Activated CD4-positive, alpha-beta T cell treated with anti-CD3 and anti-CD28 coated beads for 1 hour (primary cell): ENCODE data around the gene ZNF330.
"Not testable (repeated sequence)": the region's sequence is repeated elsewhere in the genome, so short reads cannot be mapped to it uniquely, and the experiment has no call there.

ENCODE experiments used
- DNase-seq: peaks from one replicate; pipeline ENCODE4 v3.0.0-alpha.2; 2020

ZNF330 gene

DNA sequence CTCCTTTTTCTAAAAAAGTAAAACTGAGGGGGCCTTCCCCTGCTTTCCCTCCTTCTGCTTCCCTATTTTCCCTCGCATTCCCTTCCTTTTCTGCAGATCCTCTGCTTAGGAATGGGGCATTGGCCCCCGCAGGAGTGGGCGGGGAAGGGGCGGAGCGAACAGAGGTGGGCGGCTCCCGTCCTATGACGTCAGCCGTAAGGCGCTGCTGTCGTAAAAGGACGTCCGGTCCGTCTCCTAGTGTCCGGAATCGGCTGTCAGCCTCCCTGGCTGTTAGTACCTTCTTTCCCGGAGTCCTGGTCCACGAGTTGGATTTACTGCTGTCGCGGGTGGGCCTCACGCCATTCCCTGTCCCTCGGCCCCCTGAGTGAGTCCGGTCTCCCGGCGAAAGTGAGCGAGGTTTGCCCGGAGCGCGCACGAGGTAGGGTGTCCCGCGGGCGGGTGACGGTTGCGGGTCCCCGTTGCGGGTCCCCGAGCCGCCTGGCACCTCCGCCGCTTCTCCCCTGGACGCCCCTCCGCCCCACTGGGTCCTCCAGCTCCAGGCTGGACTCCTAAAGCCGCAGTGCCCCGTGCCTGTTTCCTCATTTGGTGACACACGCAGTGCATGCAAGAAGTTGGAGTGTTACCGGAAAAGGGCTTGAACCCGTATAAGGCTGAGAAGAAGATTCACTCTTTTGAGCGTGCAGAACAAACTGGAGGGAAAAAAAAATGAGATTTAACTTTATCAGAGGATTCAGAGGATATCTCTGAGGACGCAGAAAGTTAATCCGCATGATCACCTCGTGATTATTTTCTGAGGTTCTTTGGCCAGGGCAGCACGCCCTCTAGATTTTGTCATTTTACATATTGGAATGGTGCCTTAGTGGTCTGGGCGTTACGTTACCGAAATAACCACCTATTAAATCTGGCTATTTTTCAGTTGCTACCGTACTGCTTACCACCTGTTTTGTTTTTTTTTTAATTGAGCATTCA lies at the start of gene ZNF330:
Gene ZNF330, plus strand, starts transcription at position 205 of the 969 bp plus-strand sequence. CDS start 1,477 bp downstream, outside the sequence.
- peak; percentile 83 for DNase-seq

DNA sequence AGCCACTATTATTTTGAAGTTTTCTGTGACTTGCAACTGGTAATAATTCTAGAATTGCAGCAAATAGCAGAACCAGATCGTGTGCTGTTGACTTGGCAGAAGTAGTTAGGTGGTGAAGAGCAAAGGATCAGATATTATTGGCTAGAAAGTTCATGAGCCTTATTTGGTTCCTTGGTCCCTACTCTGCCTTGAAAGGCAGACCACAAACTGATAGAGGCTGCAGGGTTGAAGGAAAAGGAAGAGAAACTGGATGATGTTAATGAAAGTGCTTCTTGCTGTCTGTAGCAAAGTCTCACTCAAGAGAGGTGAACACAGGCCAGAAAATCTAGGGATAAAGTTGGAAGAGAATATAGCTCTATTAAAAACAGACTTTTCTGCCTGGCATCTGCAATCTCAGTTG lies 46.2 kb upstream of the ZNF330 start:
- DNase-seq = no peak

DNA sequence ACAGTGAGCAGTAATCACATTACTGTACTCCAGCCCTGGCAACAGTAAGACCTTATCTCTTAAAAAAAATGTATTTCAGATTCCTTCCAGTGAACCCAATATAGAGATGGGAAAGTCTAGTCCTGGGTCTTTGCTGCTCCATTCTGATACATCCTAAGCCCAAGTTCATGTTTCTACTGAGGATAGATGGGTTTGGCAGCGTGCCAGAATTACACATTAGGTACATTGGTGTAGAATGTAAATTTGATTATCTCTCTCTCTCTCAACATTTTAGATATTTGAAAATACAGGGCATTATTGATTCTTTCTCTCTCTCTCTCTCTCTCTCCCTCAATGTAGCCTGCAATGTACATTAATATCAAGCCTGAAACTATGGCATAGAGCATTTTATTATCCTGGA lies 43.5 kb upstream of the ZNF330 start:
- no peak for DNase-seq

DNA sequence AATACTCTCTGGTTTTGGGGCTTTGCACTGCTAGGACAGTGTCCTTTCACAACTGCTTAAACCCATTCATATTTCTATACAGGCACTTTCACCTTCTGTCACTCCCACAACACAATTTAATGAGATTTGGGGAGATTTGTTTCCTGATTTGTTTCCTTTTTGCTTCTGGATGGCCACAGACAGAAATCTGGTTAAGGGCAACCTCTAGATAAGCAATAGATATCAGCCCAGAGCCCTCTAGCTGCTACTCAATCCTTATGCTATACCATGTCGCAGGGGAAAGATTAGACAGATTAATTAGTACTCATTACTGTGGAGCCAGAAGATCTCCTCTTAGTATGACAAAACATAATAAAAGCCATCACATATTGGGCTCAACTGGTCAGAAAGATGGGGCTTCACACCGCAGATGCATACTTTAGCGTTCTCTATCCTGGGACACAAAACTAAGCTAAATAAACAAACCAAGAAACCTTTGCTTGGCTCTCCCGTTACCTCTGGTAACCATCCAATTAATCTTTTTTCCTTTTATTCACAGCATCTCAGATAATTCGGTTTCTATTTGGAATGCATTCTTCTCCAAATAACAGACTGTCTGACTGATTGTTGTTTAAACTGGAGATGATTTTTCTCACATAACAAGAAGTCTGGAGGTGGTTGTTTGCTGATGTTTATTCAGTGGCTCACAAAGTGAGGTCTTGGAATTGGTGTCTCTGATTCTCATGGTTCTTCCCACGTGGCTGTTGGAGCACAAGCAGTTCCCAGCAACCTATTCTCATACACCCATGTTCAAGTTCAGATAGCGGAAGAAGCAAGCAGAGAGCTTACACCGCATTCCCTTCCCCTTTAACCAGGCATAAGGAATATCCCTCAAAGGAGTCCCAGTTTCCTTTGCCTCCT lies 41.0 kb upstream of the ZNF330 start:
- no peak for DNase-seq

DNA sequence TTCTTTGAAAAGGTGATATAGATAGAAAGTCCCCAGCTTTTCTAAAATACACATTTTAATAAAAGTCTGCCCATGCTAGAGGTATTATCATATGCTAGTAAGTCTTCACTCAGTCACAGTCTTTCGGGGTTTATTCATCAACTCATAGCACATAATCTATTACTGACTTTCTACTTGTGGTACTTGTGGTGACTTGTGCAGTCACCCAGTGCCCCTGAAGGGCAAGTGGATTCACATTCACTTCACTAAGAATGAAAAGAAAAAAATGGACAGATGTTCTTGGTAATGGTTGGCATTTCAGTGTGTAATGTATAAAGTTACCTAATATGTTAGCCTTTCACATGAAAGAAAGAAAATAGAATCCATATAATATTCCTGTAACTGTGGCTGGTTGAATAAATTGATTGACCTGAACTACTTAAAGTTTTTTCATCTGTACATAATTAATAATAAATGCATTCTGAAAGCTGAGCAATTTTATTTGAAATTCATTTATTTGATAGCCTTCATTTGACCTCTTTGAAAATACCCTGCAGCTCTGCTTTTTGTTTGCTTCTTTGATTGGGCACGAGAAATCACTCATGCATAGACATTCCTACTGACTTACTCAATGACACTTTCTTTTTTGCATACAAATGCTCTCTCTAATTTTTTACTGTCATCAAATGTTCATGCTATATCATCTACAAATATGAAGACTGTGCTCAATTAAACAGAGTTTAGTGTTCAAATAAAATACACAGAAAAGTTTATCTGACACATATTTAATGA lies 39.5 kb upstream of the ZNF330 start:
- DNase-seq = no peak

DNA sequence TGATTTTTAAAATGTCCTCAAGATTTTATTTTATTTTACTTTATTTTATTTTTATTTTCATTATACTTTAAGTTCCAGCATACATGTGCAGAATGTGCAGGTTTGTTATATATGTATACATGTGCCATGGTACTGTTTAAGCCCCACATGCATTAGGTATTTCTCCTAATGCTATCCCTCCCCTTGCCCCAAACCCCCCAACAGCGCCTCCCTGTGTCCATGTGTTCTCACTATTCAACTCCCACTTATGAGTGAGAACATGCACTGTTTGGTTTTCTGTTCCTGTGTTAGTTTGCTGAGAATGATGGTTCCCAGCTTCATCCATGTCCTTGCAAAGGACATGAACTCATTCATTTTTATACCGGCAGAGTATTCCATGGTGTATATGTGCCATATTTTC lies 37.2 kb upstream of the ZNF330 start:
- DNase-seq = not testable (repeated sequence)

DNA sequence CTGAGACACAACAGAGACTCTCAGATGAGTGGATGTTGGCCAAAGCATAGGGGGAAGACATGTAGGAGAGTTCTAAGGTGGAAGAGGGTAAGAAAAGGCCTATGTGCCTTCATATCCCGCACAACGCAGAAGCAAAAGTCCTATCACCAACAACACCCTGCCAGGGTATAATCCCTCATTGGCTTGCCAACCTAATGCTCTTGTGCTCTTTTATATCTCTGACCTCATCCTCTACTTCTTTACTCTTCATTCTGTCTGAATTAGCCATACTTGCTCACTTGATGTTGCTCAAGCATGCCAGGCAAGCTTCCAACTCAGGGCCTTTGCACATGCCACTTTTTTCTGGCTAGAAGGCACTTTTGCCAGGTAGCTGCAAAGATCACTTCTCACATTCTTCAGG lies 28.1 kb upstream of the ZNF330 start:
- no peak for DNase-seq

DNA sequence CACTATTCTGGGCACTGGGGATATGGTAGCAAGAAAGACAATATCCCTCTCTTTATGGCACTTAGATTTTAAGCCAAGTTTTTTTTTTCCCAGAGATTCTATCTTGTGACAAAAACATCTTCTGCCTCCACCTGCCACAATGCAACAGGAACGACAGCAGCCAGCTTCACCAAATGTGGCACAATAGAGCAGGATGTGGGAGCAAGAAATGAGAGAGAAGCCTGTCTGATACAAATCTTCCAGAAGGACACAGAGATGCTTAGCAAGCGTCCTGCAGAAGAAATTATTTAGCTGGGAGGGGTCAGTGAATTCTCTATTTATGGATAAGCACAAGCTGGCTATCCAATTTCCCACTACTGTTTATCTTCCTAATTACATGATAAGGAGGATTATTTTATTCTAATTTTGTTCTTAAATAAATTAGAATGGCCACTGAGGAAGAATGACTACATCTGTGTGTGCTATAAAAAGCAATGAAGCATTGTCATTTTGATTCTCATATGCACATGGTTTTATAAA lies 27.1 kb upstream of the ZNF330 start:
- DNase-seq = no peak

DNA sequence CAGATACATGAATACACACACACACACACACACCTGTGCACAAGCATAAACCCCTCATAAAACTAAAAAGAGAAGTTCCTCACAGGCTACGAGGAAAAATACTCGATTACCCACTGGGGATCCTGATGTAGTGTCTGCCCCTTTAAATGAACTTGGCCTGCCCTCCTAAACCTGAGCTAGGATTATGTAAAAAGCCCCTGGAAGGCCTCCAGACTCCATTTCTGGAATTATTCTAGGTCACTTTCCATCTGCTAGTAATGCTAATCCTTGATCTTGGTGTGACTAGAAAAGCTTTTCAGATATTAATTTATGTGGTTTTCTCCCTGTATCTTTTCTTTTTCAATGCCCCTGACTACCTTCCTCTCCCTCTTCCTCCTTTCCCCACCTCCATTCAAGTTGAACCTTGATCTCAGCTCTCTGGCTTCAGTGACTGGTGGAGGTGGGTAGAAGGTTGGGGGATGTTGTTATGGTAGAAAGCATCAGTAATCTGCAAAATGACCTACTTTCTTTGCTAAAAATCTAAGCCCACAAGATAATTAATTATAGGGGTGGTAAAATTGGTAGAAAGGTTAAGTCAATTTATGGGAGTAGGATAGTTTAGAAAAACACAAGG lies 25.5 kb upstream of the ZNF330 start:
- no peak for DNase-seq

DNA sequence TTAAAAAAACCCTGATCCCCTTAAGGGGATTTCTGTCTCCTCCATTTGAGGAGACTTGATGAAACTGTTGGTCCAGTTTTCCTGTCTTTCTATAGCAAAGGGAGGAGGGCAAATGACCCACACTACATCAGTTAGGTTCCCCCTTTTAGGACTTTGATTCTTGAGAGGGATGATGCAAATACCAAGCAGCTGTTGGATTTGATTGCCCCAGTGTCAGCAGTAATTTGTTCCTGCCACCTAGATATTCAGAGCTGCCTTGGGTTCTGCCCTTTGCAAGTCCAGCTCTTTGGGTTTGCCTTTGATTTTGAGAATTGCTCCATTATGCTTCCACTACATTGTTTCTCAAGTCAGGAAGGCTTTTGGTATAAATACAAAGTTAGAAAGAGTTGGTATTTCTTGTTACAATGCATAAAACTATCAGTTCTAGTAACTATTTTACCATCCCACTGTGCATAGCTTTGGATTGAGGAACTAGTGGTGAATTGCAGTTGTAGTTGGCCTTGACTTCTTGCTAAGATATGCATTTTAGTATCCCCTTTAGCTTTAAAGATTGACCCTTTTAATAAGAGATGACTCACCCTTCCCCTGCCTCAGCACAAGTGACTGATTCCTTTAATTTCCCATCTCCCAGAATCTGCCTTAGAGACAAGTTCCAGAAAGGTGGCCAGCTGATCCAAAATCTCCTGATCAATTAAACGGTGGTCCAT lies 24.3 kb upstream of the ZNF330 start:
- DNase-seq = no peak

DNA sequence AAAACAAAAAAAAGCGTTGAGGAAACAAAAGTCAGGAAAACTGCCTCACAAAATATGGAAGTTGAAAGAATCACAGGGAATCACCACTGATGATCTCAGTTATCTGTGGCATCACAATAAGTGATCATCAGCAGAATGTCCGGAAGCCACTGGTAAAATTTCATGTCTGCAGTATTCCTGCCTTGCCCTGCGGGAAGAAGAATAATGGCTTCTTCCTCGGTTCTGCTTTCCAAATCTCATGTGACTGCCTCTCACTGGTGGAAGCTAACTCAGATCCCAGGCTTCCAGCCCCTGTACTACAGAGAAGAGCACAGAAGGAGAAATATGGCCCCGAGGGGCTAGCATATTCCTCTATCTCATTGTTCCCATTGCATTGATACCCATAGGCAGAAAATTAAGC lies 12.7 kb upstream of the ZNF330 start:
- DNase-seq = no peak

DNA sequence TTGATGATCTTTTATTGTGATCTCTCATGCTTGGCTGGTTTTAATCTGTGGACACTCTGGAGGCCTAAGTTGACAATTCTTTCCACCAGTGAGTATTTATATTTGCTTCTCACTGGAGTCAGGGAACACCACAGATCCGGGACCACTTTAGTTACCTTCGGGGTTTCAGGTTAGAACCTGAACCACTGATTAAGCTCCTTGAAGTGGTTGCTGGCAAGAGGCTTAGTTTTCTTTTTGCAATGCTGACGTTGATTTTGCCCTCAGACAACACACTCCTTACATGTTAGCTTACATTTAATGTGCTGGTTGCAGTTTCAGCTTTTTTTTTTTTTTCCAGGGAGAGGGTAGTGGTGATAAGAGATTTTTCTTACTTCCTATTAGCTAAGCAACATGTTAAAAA lies 10.5 kb upstream of the ZNF330 start:
- no peak for DNase-seq

DNA sequence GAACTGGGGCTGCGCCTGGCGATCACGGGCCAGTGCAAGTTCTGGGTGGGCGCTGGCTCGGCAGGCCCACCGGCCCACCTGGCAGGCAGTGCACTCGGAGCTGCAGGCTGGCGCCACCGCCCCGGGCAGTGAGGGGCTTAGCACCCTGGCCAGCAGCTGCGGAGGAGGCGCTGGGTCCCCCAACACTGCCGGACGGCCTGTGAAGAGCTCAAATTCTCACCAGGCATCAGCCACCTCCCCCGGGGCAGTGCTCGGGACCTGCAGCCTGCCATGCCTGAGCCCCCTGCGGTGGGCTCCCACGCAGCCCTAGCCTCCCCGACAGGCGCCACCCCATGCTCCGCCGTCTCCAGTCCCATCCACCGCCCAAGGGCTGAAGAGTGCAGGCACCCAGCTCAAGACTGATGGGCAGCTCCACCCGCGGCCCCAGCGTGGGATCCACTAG lies 7.1 kb upstream of the ZNF330 start:
- DNase-seq = no peak

DNA sequence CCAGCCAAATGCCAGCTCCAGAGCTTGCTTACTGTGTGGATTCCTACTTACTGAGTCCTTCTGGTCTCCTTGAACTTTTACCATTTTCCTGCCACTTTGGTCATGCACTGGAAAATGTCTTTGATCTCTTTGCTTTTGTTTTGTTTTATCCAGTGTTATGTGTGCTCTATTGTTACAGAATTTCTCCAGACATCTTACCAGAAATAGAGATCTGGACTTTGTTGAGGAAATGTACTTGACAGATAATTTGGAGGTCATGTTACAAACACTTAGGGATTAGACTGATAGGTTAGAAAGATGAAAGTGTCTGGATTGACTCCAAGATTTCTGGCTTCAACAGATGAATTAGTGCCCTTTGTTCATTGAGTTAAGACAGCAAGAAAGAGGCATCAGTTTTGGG lies 5.7 kb upstream of the ZNF330 start:
- no peak for DNase-seq

DNA sequence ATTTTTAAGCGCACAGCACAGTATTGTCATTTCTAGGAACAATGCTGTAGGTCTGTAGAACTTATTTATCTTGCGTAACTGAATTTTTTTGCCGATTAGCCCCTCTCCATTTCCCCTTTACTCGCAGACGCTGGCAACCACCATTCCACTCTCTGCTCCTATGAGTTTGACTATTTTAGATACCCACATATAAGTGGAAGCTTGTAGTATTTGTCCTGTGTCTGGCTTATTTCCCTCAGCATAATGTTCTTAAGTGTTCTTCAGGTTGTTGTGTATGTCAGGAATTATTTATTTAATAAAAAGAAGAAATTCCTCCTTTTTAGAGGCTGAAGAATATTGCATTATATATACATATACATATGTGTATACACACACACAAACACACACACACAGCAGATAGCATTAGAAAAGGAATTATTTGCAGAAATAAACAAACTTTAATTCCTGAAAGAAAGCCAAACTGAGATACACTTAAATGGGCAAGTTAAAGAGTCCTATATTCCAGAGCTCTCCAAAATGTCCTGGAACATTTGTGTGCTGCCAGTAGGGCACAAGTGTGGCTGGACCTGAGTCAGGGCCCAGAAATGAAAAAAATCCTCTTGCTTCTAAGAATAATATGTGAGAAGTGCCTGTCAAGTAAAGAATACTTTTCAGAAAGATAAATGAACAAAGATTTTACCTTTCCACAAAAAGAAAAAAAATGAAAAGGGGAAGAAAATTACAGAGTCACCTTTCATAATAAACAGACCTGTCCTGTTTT lies 4.5 kb upstream of the ZNF330 start:
- DNase-seq = no peak

DNA sequence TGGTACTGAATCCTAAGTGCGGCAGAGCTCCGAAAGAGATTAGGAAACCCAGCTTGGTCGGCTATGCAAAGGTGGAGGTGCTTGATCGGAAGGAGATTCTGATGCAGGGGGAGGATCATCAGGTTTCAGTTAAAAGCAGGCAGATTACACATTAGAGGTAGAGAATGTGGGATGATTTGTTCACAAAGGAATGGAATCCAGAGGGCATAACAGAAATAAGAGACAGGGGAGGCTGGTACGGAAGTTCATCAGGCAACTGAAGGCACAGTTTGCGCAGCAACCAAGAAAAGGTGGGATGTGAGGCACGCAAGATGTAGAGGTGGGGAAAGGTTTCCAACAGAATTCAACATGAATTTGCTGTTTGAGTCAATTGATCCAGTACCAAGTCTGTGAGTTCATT lies 424 bp upstream of the ZNF330 start:
- no peak for DNase-seq

DNA sequence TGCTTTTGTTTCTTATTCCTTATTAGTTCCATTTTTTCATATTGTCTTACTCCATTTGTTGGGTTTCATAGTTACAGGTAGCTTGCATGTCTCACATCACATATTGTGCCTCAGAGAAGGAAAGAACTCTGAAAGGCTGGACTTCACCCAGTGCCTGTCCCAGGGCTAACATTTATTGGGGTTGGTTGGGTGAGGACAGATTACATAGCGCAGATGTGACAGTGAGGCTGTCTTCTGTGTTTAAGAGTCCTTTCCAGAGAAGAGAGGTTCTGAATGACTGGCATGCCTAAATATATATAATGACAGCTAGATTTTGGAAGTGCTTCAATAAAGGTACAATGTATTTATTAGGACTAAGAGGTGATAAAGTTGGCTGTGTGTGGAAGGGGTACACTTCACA lies 2.7 kb downstream of the ZNF330 start:
- DNase-seq = no peak

DNA sequence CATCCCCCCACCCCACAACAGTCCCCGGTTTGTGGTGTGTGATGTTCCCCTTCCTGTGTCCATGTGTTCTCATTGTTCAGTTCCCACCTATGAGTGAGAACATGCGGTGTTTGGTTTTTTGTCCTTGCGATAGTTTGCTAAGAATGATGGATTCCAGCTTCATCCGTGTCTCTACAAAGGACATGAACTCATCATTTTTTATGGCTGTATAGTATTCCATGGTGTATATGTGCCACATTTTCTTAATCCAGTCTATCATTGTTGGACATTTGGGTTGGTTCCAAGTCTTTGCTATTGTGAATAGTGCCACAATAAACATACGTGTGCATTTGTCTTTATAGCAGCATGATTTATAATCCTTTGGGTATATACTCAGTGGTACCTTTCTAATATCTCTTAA lies 6.6 kb downstream of the ZNF330 start:
- DNase-seq = not testable (repeated sequence)

DNA sequence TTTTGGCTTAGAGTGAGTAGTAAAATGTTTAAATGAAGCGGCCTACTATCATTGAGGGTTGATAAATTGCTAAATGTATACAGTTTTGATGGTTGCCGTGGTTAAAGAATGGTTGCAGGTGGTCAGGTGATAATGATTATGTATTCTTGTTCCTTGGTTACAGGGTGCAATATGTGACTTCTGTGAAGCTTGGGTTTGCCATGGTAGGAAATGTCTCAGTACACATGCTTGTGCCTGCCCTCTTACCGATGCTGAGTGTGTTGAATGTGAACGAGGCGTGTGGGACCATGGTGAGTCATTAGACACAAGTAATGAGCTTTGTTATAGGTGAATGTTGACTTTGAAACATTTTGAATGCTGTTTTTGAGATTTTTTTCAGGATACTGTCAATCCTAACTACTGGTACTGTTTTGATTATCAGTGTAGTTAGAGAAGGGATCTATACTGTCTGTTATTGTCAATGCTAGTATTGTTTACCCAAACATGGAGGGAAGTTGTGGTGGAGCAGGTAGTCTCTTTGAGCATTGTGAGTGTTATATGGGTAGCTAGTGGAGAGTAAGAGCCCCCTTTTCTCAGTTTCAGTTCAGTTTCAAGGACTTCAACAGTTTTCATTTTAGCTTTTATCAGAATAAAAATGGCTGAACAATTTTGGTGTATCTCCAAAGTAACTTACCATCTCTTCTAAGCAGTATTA lies 8.9 kb downstream of the ZNF330 start:
- DNase-seq = no peak

DNA sequence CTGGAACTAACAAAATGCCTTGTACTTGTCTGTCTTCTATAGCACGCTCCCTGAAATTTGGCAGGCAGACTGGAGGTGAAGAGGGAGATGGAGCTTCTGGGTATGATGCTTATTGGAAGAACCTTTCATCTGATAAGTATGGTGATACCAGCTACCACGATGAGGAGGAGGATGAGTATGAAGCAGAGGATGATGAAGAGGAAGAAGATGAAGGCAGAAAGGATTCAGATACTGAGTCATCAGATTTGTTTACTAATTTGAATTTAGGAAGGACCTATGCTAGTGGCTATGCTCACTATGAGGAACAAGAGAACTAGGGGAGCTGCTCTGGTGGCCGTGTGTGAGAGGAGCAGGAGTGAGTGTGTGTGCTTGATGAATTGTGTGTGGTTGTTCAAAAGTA lies 13.0 kb downstream of the ZNF330 start:
- DNase-seq = no peak
